ENCODE measurements around the gene GP1BA. TPM values are rescaled to one million over a fixed set of nuclear protein-coding genes. Genes with fewer than 3 reads are reported as not detected.

The GP1BA gene
- total RNA-seq (1 to 10 TPM; 1.8 to 6.1 (median 3.0) TPM), polyA plus RNA-seq (1 to 10 TPM; 2.0 to 2.9 (median 2.8) TPM)
- long read RNA-seq, donor 1, partial matches to known transcripts, result 0 of 4 reads
- long read RNA-seq, donor 1, other reads (novel, unspliced or antisense), result 0 of 4 reads
- long read RNA-seq, donor 2, transcript GP1BA-201 (2 exons, 2,501 nt), result major isoform, 6 of 6 reads
- long read RNA-seq, donor 2, partial matches to known transcripts, result 0 of 6 reads
- long read RNA-seq, donor 2, other reads (novel, unspliced or antisense), result 0 of 6 reads

- no peaks in the 10 kb centered on the region for H3K9me3 ChIP-seq
- peaks cover 8 to 43% (median 16%) of the 10 kb centered on the region in 6 donors for H3K4me1 ChIP-seq
- intact Hi-C loops (cut with DNase I; ENCODE audit: low total_unique reads), result loop anchor here (10.0 kb wide), 1 partner anchor 63 kb away; the partner anchor contains the start of genes INCA1 and KIF1C
- no peak within 1 kb of the TSS for H3K4me3 ChIP-seq
- TF ChIP-seq, protein P1, sequence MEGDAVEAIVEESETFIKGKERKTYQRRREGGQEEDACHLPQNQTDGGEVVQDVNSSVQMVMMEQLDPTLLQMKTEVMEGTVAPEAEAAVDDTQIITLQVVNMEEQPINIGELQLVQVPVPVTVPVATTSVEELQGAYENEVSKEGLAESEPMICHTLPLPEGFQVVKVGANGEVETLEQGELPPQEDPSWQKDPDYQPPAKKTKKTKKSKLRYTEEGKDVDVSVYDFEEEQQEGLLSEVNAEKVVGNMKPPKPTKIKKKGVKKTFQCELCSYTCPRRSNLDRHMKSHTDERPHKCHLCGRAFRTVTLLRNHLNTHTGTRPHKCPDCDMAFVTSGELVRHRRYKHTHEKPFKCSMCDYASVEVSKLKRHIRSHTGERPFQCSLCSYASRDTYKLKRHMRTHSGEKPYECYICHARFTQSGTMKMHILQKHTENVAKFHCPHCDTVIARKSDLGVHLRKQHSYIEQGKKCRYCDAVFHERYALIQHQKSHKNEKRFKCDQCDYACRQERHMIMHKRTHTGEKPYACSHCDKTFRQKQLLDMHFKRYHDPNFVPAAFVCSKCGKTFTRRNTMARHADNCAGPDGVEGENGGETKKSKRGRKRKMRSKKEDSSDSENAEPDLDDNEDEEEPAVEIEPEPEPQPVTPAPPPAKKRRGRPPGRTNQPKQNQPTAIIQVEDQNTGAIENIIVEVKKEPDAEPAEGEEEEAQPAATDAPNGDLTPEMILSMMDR (IDR thresholded peaks at IDR 0.05 in 8 of 11, conservative IDR thresholded peaks at IDR 0.05 in 3 of 11), result no peak
- TF ChIP-seq POLR2A (IDR thresholded peaks at IDR 0.05), result no peak
- peaks cover 0 to 18% (median 5%) of the 10 kb centered on the region in 6 donors for H3K36me3 ChIP-seq
- no peak for DNase-seq
- WGBS, 5 donors, result 35 to 66% (median 41%) methylated on average over 14 of the region's 14 CpGs
- H3K27ac ChIP-seq, result peak within 1 kb of the TSS in 2 of 8 donors; percentile 5 to 13
- no peaks in the 10 kb centered on the region for H3K27me3 ChIP-seq (replicated peaks in 1 of 7)
These were observed at the start of gene GP1BA for GRCh38 chr17:4931963-4932362. Gene GP1BA, plus strand, starts transcription at chr17:4932277. Its CDS starts 328 bp downstream, at chr17:4932605.

- peaks cover 0 to 90% (median 49%) of the 10 kb centered on the region in 6 donors for H3K36me3 ChIP-seq
- peaks cover 0 to 22% (median 8%) of the 10 kb centered on the region in 6 donors for H3K4me1 ChIP-seq
- H3K4me3 ChIP-seq, result no peak overlapping the region
- TF ChIP-seq POLR2AphosphoS5 (IDR thresholded peaks at IDR 0.05) (no peak), POLR2A (IDR thresholded peaks at IDR 0.05) (no peak)
- TF ChIP-seq, protein P1 (IDR thresholded peaks at IDR 0.05 in 8 of 11, conservative IDR thresholded peaks at IDR 0.05 in 3 of 11), result no peak
- H3K9me3 ChIP-seq, result no peaks in the 10 kb centered on the region
- 84 to 100% (median 97%) methylated on average over 3 to 4 of the region's 4 CpGs for WGBS, 5 donors
- H3K27me3 ChIP-seq (replicated peaks in 1 of 7), result no peaks in the 10 kb centered on the region
- no peak overlapping the region for H3K27ac ChIP-seq
- intact Hi-C loops (cut with DNase I; ENCODE audit: low total_unique reads), result loop anchor here (10.0 kb wide), 2 partner anchors 180 to 320 kb away; partner anchors contain the start of genes GGT6 and PELP1
- no peak for DNase-seq
These were observed 47.6 kb upstream of the GP1BA start for GRCh38 chr17:4884489-4884888.

DNA sequence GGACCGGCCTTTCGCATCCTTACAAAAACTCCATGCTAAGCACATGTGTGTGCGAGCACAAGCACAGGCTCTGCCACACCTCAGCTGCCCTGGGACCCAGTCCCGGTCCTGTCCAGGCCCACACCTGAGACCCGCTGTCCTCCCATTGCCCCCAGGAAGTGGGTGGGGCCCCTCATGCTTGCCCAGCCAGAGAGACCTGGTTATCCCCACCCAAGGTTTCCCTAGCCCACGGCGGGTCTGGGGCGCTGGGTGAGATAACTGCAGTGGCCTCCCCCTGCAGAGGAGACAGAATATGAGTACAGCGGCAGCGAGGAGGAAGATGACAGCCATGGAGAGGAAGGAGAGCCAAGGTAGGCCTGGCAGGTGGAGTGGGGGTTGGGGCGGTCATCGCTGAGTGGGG lies 45.2 kb upstream of the GP1BA start:
- H3K9me3 ChIP-seq, result no peaks in the 10 kb centered on the region
- H3K36me3 ChIP-seq, result peaks cover 8 to 92% (median 68%) of the 10 kb centered on the region in 6 donors
- TF ChIP-seq POLR2A (IDR thresholded peaks at IDR 0.05) (no peak), POLR2AphosphoS5 (IDR thresholded peaks at IDR 0.05) (no peak)
- TF ChIP-seq, protein P1 (IDR thresholded peaks at IDR 0.05 in 8 of 11, conservative IDR thresholded peaks at IDR 0.05 in 3 of 11), result no peak
- intact Hi-C loops (cut with DNase I; ENCODE audit: low total_unique reads), result loop anchor here (5.0 to 10.0 kb wide), 3 partner anchors 100 to 322 kb away; partner anchors contain the start of genes GGT6, GLTPD2, PELP1 and VMO1
- peaks cover 0 to 13% (median 5%) of the 10 kb centered on the region in 6 donors for H3K4me1 ChIP-seq
- no peaks in the 10 kb centered on the region for H3K27me3 ChIP-seq (replicated peaks in 1 of 7)
- WGBS, 5 donors, result 90 to 97% (median 93%) methylated on average over 10 to 12 of the region's 12 CpGs
- H3K4me3 ChIP-seq, result no peak overlapping the region
- H3K27ac ChIP-seq, result no peak overlapping the region
- DNase-seq, result no peak

GRCh38 chr17:4887581-4887980 lies 44.5 kb upstream of the GP1BA start:
- Histone ChIP-seq H3K27ac (no peak overlapping the region), H3K27me3 (replicated peaks in 1 of 7) (no peaks in the 10 kb centered on the region), H3K4me3 (no peak overlapping the region), H3K9me3 (no peaks in the 10 kb centered on the region), H3K4me1 (peaks cover 0 to 8% (median 0%) of the 10 kb centered on the region in 6 donors), H3K36me3 (peaks cover 8 to 98% (median 75%) of the 10 kb centered on the region in 6 donors)
- no peak for DNase-seq
- TF ChIP-seq POLR2A (IDR thresholded peaks at IDR 0.05), result no peak
- TF ChIP-seq POLR2AphosphoS5 (IDR thresholded peaks at IDR 0.05), result peak in 1 of 3 donors; percentile 48
- WGBS, 5 donors, result 94 to 96% (median 94%) methylated on average over 18 of the region's 18 CpGs
- intact Hi-C loops (cut with DNase I; ENCODE audit: low total_unique reads), result loop anchor here (5.0 to 10.0 kb wide), 3 partner anchors 100 to 323 kb away; partner anchors contain the start of genes GGT6, GLTPD2, PELP1 and VMO1

All from spleen (tissue), 13 donors.